Lung (tissue), 12 donors: ENCODE measurements around the gene AMER3. TPM values are rescaled to one million over a fixed set of nuclear protein-coding genes. Genes with fewer than 3 reads are reported as not detected.

Experiments used
- ATAC-seq: fragments of 200-7000 bp; cut with Tn5 transposase; one replicate; pipeline ENCODE4 v1.9.1; 2020; ENCODE audit warnings: moderate number of reproducible peaks; ENCODE audit not compliant: insufficient read depth, low FRiP score
- DNase-seq, 3 donors: peaks; one replicate each; pipeline ENCODE4 v3.0.0-alpha.2; 2013 to 2017
- H3K27ac ChIP-seq, 2 donors: one replicate each; pipeline ENCODE4 v1.5.1; 2013; ENCODE audit warnings: mild to moderate bottlenecking in 2 of 2, moderate library complexity in 2 of 2, control low read depth in 1 of 2, inconsistent platforms in 1 of 2, low read depth in 1 of 2, low read length in 1 of 2
- H3K27me3 ChIP-seq, 3 donors: one replicate each; pipeline ENCODE4 v1.5.1; 2013; ENCODE audit warnings: low read length in 2 of 3; ENCODE audit not compliant: control insufficient read depth in 3 of 3, insufficient read depth in 3 of 3
- H3K36me3 ChIP-seq, 4 donors: one replicate each; pipeline ENCODE4 v1.5.1; 2013; ENCODE audit warnings: low read length in 4 of 4, mild to moderate bottlenecking in 1 of 4, moderate library complexity in 1 of 4; ENCODE audit not compliant: control insufficient read depth in 4 of 4, insufficient read depth in 4 of 4
- H3K4me1 ChIP-seq, 5 donors: one replicate each; pipeline ENCODE4 v1.5.1; 2013; ENCODE audit warnings: low read length in 5 of 5, mild to moderate bottlenecking in 2 of 5, moderate library complexity in 1 of 5; ENCODE audit not compliant: control insufficient read depth in 5 of 5, insufficient read depth in 5 of 5
- H3K4me3 ChIP-seq: one replicate; pipeline ENCODE4 v1.5.1; 2013; ENCODE audit warnings: mild to moderate bottlenecking, control low read depth, moderate library complexity
- H3K9ac ChIP-seq, 2 donors: one replicate each; pipeline ENCODE4 v1.5.1; 2013; ENCODE audit warnings: low read length in 2 of 2, control low read depth in 1 of 2; ENCODE audit not compliant: insufficient read depth in 1 of 2
- H3K9me3 ChIP-seq, 4 donors: one replicate each; pipeline ENCODE4 v1.5.1; 2013; ENCODE audit warnings: low read length in 3 of 4, mild to moderate bottlenecking in 1 of 4, moderate library complexity in 1 of 4; ENCODE audit not compliant: control insufficient read depth in 4 of 4, insufficient read depth in 3 of 4
- WGBS, 2 donors: extraction: QIAGEN DNeasy Blood & Tissue Kit; methylation state at CpG; one replicate each; pipeline ENCODE4 v1.1.7; 2013; 5-methylcytosine and 5-hydroxymethylcytosine counted together
- polyA plus RNA-seq, 2 donors: library from polyadenylated mRNA; stranded (reverse); fragments of 200-250 nt; gene quantifications; one replicate each; pipeline ENCODE4 v1.2.1, GENCODE V29; 2013
- total RNA-seq, 2 donors: library from RNA; depleted of rRNA in 1 of 2; stranded (reverse); fragments of >200 nt in 1 of 2; gene quantifications; one replicate each; pipeline ENCODE4 v1.2.1, GENCODE V29; 2014 to 2021
- TF ChIP-seq, protein P1 (sequence below): IDR thresholded peaks from 2 replicates; pipeline ENCODE4 v1.5.1; 2012; ENCODE audit warnings: mild to moderate bottlenecking; ENCODE audit errors: control extremely low read depth, extremely low read depth
- donor health status: control.
- donor health status: control.
- donor health status: Bipolar disorder and iron deficiency.
- donor health status: healthy.
- donor health status: DM: yes; HTN: yes; CAD: no.

Gene AMER3
- total and polyA plus RNA-seq, 4 donors = 0.09 to 0.74 TPM; not detected in 2

DNA sequence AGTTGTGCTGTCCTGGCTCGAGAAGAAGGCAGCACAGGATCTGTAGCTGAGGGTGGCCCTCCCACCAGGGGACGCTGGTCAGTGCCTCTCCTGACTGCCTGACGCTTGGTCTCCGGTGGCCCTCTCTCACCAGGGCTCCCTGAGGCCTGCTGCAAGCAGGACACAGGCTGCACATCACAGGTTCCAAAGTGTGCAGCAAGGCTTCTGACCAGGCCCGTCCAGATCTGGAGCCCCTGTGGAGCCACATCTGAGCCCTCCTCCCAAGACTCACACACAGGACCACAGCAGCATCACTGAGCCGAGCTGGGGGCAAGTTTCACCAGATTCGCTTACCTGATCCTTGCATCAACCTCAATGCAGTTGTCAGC lies 12.1 kb downstream of the AMER3 start:
- WGBS, 2 donors = 64 to 67% methylated on average over 7 of the region's 7 CpGs

DNA sequence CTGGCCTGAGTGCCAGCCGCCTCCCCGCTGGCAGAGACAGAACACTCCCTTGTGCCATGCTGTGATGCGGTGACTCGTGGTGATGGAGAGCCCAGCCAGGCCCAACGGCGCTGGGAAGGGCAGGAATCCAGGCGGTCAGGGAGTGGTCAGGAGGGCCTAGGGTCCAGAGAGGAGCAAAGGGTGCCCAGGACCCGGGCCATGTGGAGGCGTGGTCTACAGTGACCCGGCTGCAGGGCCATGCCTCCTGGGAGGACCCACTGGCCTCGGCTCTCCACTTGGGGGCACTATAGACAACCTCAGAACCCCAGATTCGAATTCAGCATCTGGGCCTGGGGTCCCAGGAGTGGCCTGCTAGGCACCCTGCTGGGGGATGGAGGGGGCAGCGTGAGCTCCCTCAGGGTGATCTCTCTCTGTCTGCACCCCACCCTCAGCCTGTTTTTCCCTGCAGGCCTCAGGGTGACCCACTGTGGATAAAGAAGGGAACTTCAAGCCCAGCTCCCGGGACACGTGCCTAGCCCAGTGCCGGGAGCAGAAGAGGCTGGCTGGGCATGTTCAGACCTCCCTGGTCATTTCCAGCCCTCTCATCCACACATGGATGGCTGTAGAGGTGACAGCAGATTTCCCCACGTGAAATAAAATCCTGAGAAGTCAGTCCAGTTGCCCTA lies 13.0 kb downstream of the AMER3 start:
- no peaks in the 10 kb centered on the region for H3K36me3 ChIP-seq
- DNase-seq (no peak), ATAC-seq (no peak)
- H3K4me1 ChIP-seq = no peaks in the 10 kb centered on the region
- TF ChIP-seq, protein P1, sequence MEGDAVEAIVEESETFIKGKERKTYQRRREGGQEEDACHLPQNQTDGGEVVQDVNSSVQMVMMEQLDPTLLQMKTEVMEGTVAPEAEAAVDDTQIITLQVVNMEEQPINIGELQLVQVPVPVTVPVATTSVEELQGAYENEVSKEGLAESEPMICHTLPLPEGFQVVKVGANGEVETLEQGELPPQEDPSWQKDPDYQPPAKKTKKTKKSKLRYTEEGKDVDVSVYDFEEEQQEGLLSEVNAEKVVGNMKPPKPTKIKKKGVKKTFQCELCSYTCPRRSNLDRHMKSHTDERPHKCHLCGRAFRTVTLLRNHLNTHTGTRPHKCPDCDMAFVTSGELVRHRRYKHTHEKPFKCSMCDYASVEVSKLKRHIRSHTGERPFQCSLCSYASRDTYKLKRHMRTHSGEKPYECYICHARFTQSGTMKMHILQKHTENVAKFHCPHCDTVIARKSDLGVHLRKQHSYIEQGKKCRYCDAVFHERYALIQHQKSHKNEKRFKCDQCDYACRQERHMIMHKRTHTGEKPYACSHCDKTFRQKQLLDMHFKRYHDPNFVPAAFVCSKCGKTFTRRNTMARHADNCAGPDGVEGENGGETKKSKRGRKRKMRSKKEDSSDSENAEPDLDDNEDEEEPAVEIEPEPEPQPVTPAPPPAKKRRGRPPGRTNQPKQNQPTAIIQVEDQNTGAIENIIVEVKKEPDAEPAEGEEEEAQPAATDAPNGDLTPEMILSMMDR = no peak
- no peak overlapping the region for H3K27ac ChIP-seq
- H3K4me3 ChIP-seq = no peak overlapping the region
- H3K9me3 ChIP-seq = peaks cover 0 to 4% (median 0%) of the 10 kb centered on the region in 4 donors
- H3K27me3 ChIP-seq = peaks cover 0 to 3% (median 2%) of the 10 kb centered on the region in 3 donors
- no peak overlapping the region for H3K9ac ChIP-seq
- WGBS, 2 donors = 82 to 87% methylated on average over 15 to 17 of the region's 17 CpGs

More for the DNA sequence above, 12.1 kb downstream of the AMER3 start:
- H3K9me3 ChIP-seq = peaks cover 0 to 4% (median 0%) of the 10 kb centered on the region in 4 donors
- ATAC-seq (no peak), DNase-seq (no peak)
- no peaks in the 10 kb centered on the region for H3K36me3 ChIP-seq
- H3K4me3 ChIP-seq = no peak overlapping the region
- H3K4me1 ChIP-seq = no peaks in the 10 kb centered on the region
- TF ChIP-seq, protein P1 = no peak
- no peak overlapping the region for H3K9ac ChIP-seq
- H3K27me3 ChIP-seq = peaks cover 0 to 2% (median under 1%) of the 10 kb centered on the region in 3 donors
- no peak overlapping the region for H3K27ac ChIP-seq

DNA sequence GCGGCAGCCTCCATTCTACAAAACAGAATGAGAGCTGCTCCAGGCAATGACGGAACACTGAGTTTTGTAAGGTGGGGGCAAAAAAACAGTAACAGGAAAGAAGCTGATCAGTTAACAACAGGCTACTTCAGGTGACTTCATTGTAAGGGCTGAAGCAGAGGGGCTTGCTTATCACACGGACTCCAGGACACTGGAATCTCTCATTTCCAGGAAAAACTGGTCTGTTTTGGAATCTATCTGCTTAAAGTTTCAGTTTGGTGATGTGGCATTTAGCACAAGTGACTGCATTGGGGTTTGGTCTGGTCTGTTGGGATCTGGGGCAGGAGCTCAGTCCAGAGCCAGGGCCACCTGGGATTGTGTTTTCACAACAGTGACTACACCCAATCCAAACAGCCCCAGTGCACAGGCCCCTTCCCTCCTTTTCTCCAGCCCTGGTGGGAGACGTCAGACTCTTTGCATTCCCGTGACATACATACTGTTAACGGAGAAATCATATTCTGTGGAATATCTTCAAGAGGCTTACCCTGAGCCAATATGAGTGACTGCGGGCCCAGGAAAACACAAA lies 14.1 kb downstream of the AMER3 start:
- WGBS, 2 donors = 72 to 73% methylated on average over 7 of the region's 7 CpGs
- Histone ChIP-seq H3K4me3 (no peak overlapping the region), H3K27ac (no peak overlapping the region), H3K27me3 (peaks cover 0 to 3% (median 2%) of the 10 kb centered on the region in 3 donors), H3K9ac (no peak overlapping the region), H3K9me3 (peaks cover 0 to 4% (median 0%) of the 10 kb centered on the region in 4 donors), H3K4me1 (no peaks in the 10 kb centered on the region), H3K36me3 (no peaks in the 10 kb centered on the region)
- TF ChIP-seq, protein P1 = no peak
- ATAC-seq = no peak
- DNase-seq = no peak
